ENCODE results near the gene CRNKL1.

Gene CRNKL1

DNA sequence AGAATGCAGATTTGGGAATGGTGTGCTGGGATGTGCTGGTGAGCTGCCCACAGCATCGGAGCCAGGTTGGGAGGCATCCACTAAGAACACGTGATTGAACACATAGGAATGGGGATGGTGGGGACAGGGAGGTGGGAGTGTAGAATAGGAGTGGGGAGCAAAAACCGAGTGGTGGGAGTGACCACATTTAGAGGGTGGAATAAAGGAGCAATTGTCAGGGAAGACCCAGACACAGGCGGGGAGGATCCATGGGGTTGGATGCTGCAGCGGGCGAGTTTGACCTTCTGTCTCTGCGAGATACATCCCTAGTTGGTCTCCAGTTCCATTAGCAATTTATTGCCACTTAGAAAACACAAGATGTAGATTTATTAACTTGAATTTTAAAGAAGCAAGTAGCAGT is 30.4 kb downstream of the CRNKL1 start:
- no peak for DNase-seq (ENCODE audit: low read depth)
- H3K4me3 ChIP-seq (ENCODE audit: low read length): no peak overlapping the region
- TF ChIP-seq, protein P1, sequence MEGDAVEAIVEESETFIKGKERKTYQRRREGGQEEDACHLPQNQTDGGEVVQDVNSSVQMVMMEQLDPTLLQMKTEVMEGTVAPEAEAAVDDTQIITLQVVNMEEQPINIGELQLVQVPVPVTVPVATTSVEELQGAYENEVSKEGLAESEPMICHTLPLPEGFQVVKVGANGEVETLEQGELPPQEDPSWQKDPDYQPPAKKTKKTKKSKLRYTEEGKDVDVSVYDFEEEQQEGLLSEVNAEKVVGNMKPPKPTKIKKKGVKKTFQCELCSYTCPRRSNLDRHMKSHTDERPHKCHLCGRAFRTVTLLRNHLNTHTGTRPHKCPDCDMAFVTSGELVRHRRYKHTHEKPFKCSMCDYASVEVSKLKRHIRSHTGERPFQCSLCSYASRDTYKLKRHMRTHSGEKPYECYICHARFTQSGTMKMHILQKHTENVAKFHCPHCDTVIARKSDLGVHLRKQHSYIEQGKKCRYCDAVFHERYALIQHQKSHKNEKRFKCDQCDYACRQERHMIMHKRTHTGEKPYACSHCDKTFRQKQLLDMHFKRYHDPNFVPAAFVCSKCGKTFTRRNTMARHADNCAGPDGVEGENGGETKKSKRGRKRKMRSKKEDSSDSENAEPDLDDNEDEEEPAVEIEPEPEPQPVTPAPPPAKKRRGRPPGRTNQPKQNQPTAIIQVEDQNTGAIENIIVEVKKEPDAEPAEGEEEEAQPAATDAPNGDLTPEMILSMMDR (conservative IDR thresholded peaks at IDR 0.05; ENCODE audit: low read depth, low read length): no peak

DNA sequence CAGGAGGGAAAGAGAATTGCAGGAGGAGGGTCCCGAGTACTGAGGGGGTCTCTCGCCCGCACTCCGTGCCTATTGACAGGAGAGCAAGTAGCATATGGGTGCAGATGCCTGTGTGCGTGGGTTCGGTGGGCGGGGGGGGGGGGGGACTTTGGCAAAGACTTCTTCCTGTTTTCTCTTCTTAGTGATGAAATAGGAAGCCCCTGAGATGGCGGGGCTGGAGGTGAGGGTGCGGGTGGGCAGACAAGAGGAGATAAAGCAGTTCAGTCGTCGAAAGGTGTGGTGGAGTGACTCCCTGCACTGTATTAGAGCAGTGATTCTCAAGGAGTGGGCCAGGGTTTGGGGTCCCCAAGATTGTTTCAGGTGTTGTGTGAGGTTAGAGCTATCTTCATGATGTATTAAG is 31.4 kb downstream of the CRNKL1 start:
- TF ChIP-seq, protein P1 (conservative IDR thresholded peaks at IDR 0.05; ENCODE audit: low read depth, low read length): no peak
- H3K4me3 ChIP-seq (ENCODE audit: low read length): no peak overlapping the region
- DNase-seq (ENCODE audit: low read depth): no peak

GRCh38 chr20:20019123-20019522 is 33.1 kb downstream of the CRNKL1 start:
- TF ChIP-seq, protein P1 (conservative IDR thresholded peaks at IDR 0.05; ENCODE audit: low read depth, low read length): no peak
- no peak for DNase-seq (ENCODE audit: low read depth)
- no peak overlapping the region for H3K4me3 ChIP-seq (ENCODE audit: low read length)

- DNase-seq (ENCODE audit: low read depth): no peak
- peak overlapping the region; percentile 81 for H3K4me3 ChIP-seq (ENCODE audit: low read length)
- TF ChIP-seq, protein P1 (conservative IDR thresholded peaks at IDR 0.05; ENCODE audit: low read depth, low read length): no peak
Observed at GRCh38 chr20:20018366-20018765, 33.9 kb downstream of the CRNKL1 start.

GRCh38 chr20:20017844-20018185 is 34.5 kb downstream of the CRNKL1 start:
- no peak for DNase-seq (ENCODE audit: low read depth)
- TF ChIP-seq, protein P1 (conservative IDR thresholded peaks at IDR 0.05; ENCODE audit: low read depth, low read length): no peak
- H3K4me3 ChIP-seq (ENCODE audit: low read length): peak overlapping the region; percentile 81

DNA sequence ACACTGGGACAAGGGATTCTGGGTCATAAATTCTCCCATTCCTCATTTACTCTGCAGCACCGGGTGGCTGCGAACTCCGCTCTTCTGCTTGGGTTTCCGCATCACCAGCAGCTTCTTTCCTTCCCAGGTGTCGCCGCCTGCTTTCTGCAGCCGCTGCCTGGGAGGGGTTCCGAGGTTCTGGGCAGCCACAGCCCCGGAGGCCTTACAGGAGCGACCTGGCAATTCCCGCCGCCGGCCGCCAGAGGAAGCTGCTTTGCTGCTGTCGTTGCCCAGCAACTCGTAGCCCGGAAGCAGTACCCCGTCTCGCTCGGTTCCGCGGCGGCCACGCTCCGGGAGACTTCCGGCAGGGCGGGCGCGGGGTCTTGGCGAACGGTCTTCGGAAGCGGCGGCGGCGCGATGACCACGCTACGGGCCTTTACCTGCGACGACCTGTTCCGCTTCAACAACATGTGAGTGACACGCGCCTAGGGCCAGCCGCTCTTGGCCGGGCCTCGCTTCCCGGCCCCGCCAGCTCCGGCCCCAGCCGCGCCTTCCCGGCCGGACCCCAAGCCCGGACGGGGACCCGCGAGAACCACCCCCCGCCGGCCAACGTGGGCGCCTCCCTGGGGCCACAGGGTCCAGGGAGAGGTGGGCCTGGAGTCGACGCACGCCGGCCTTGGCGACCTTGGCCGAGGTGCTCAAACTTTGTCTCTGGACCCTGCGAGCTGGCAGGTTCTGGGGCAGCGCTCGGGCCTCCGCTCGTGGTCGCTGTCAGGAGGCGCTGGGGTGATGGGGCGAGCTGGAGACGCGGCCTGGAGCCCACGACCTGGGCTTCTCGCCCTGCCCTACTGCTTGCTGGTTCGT is 35.0 kb downstream of the CRNKL1 start, which contains the start of gene NAA20:
Gene NAA20 (plus strand): TSS at position 362 of the 843 bp plus-strand sequence. CDS start 35 bp downstream, at position 397.
- DNase-seq (ENCODE audit: low read depth): peak; percentile 72

More for the DNA sequence above, 35.0 kb downstream of the CRNKL1 start, which contains the start of gene NAA20:
- TF ChIP-seq, protein P1 (conservative IDR thresholded peaks at IDR 0.05; ENCODE audit: low read depth, low read length): peak; percentile 72
- peak within 1 kb of the TSS; percentile 81 for H3K4me3 ChIP-seq (ENCODE audit: low read length)

Data from retinal pigment epithelial cell (primary cell).